DOHH2 (cell line): ENCODE data around the gene CR1.

Experiments used
- EZH2phosphoT487 ChIP-seq: fragments of 200-600 bp; sonication (generic); IDR thresholded peaks from 2 replicates; pipeline ENCODE4 v1.6.1; 2017; ENCODE audit warnings: borderline replicate concordance, mild to moderate bottlenecking, antibody characterized with exemption, low read length, moderate library complexity, mixed read lengths
- TF ChIP-seq, protein P1 (sequence below): fragments of 200-600 bp; sonication (generic); IDR thresholded peaks from one replicate; pipeline ENCODE4 v1.5.1; 2014; ENCODE audit warnings: antibody characterized with exemption, mild to moderate bottlenecking, low read depth, low read length; ENCODE audit not compliant: poor library complexity, severe bottlenecking

DNA sequence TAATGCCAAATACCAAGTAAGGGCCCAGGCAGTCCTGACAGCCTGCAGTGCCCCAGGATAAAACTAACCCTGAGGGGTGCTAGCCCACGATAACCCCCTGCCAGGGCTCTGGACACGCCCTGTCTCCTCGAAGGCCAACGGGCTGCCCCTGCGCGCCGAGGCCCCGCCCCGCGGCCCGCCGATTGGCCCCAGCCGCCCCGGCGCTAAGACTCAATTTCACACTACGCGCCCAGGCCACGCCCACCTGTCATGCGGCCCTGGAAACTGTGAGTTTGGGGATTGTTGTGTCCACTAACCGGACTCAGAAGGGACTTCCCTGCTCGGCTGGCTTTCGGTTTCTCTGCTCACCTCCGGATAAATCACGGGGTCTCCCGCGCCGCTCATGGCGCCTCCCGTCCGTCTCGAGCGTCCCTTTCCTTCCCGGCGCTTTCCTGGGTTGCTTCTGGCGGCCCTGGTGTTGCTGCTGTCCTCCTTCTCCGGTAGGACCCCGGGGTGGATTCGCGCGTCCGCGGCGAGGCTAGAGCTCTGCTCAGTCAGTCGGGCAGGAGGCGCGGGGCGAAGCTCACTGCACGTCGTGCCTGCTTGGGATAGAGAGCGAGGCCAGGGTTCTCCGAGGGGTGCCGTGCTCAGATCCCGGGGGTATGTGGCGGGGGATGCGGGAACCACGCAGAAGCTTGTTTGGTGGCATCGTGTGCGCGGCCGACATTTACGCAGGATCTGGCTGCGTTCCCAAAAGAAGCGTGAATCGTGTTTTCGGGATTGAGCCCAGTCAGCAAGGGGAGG, 149.1 kb downstream of the CR1 start, which contains the start of gene CR1L:
- TF ChIP-seq, protein P1, sequence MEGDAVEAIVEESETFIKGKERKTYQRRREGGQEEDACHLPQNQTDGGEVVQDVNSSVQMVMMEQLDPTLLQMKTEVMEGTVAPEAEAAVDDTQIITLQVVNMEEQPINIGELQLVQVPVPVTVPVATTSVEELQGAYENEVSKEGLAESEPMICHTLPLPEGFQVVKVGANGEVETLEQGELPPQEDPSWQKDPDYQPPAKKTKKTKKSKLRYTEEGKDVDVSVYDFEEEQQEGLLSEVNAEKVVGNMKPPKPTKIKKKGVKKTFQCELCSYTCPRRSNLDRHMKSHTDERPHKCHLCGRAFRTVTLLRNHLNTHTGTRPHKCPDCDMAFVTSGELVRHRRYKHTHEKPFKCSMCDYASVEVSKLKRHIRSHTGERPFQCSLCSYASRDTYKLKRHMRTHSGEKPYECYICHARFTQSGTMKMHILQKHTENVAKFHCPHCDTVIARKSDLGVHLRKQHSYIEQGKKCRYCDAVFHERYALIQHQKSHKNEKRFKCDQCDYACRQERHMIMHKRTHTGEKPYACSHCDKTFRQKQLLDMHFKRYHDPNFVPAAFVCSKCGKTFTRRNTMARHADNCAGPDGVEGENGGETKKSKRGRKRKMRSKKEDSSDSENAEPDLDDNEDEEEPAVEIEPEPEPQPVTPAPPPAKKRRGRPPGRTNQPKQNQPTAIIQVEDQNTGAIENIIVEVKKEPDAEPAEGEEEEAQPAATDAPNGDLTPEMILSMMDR = no peak
- TF ChIP-seq EZH2phosphoT487 = no peak
